Activated B cell treated with CpG ODN at 0.5 μM for 24 hours (primary cell): ENCODE data around the gene EIF5A. TPM values are rescaled to one million over a fixed set of nuclear protein-coding genes. Genes with fewer than 3 reads are reported as not detected.
A peak's percentile ranks its signal among the peaks of the same experiment; 100 is the strongest.

Experiments used
- ATAC-seq: fragments of 200-7000 bp; cut with Tn5 transposase; one replicate; pipeline ENCODE4 v1.10.0; 2021; ENCODE audit warnings: low read depth, mild to moderate bottlenecking, moderate library complexity
- CTCF ChIA-PET: fragments of 350-600 bp; sonication (Branson Sonifier 250); formaldehyde crosslinking; loops from one replicate; lab custom pipeline; 2021; ENCODE audit warnings: antibody characterized with exemption; lab: Charles Lee
- POLR2A ChIA-PET: fragments of 350-600 bp; sonication (Branson Sonifier 250); formaldehyde crosslinking; loops from one replicate; lab custom pipeline; 2021; ENCODE audit warnings: antibody characterized with exemption; lab: Charles Lee
- DNase-seq: peaks from one replicate; pipeline ENCODE4 v3.0.0; 2022
- H3K27ac Mint-ChIP-seq: one replicate; pipeline ENCODE4 v1.8.0; 2020; ENCODE audit warnings: mixed read lengths
- H3K27me3 Mint-ChIP-seq: one replicate; pipeline ENCODE4 v1.8.0; 2021; ENCODE audit warnings: mixed read lengths
- H3K36me3 Mint-ChIP-seq: one replicate; pipeline ENCODE4 v1.8.0; 2021; ENCODE audit warnings: low read depth, mixed read lengths
- H3K4me1 Mint-ChIP-seq: one replicate; pipeline ENCODE4 v1.8.0; 2021; ENCODE audit warnings: mixed read lengths
- H3K4me3 Mint-ChIP-seq: one replicate; pipeline ENCODE4 v1.8.0; 2020; ENCODE audit warnings: mild to moderate bottlenecking, mixed read lengths
- H3K9me3 Mint-ChIP-seq: one replicate; pipeline ENCODE4 v1.8.0; 2020; ENCODE audit warnings: mixed read lengths
- CTCF ChIP-seq: fragments of 200-600 bp; IDR thresholded peaks from one replicate; pipeline ENCODE4 v1.8.0; 2022; ENCODE audit warnings: antibody characterized with exemption, mild to moderate bottlenecking
- intact Hi-C: fragments of 100-400 bp; cut with micrococcal nuclease; formaldehyde crosslinking; loops from one replicate; pipeline ENCODE4 v1.15.1; 2024
- total RNA-seq: library from RNA; stranded (reverse); gene quantifications from 2 replicates; pipeline ENCODE4 v1.2.3, GENCODE V29; 2022

Gene EIF5A
- total RNA-seq, 1 donor from 2014 or later: 656 TPM

GRCh38 chr17:7293816-7294613 is 13.4 kb upstream of the EIF5A start:
- Mint-ChIP-seq H3K27me3 (peaks cover 25% of the 10 kb centered on the region), H3K4me3 (peak overlapping the region; percentile 57), H3K36me3 (no peaks in the 10 kb centered on the region), H3K27ac (no peak overlapping the region), H3K9me3 (no peaks in the 10 kb centered on the region), H3K4me1 (peaks cover 24% of the 10 kb centered on the region)
- DNase-seq (no peak), ATAC-seq (no peak)
- no peak for TF ChIP-seq CTCF
- CTCF ChIA-PET: no interaction called here
- POLR2A ChIA-PET: interaction anchor here (1.0 to 1.4 kb wide), 3 partner anchors 20 to 36 kb away, joined by 3 to 4 read pairs (median 4); partner anchors contain the start of gene NEURL4
- intact Hi-C loops: no loop called here

GRCh38 chr17:7294614-7295153 is 12.7 kb upstream of the EIF5A start, which contains the start of gene YBX2:
TSS of gene YBX2 (minus strand) at chr17:7294639. CDS start at chr17:7294500, 139 bp downstream.
- ChIA-PET CTCF (no interaction called here), POLR2A (no interaction called here)
- DNase-seq (peak; percentile 64), ATAC-seq (peak; percentile 76)
- peaks cover 24% of the 10 kb centered on the region for H3K4me1 Mint-ChIP-seq
- peaks cover 25% of the 10 kb centered on the region for H3K27me3 Mint-ChIP-seq
- TF ChIP-seq CTCF: no peak
- peak within 1 kb of the TSS; percentile 70 for H3K4me3 Mint-ChIP-seq
- H3K9me3 Mint-ChIP-seq: no peaks in the 10 kb centered on the region
- intact Hi-C loops: loop anchor here (5.0 kb wide), 1 partner anchor 32 kb away; the partner anchor contains the start of gene CLDN7
- no peaks in the 10 kb centered on the region for H3K36me3 Mint-ChIP-seq
- H3K27ac Mint-ChIP-seq: no peak within 1 kb of the TSS

- ChIA-PET POLR2A (interaction anchor here (1.0 to 2.2 kb wide), 11 partner anchors 10 to 392 kb away, joined by 3 to 14 read pairs (median 5); partner anchors contain the start of genes ACAP1, EIF5A, SLC16A13 and SLC2A4), CTCF (interaction anchor here (0.6 to 3.5 kb wide), 21 partner anchors 8 to 294 kb away, joined by 3 to 38 read pairs (median 6); partner anchors contain the start of genes ACADVL, ACAP1, DLG4 and GPS2)
- no peaks in the 10 kb centered on the region for H3K9me3 Mint-ChIP-seq
- H3K27ac Mint-ChIP-seq: no peak overlapping the region
- H3K36me3 Mint-ChIP-seq: no peaks in the 10 kb centered on the region
- TF ChIP-seq CTCF: no peak
- H3K4me1 Mint-ChIP-seq: peaks cover 24% of the 10 kb centered on the region
- H3K4me3 Mint-ChIP-seq: peak overlapping the region; percentile 70
- DNase-seq: no peak
- no peak for ATAC-seq
- peaks cover 20% of the 10 kb centered on the region for H3K27me3 Mint-ChIP-seq
- intact Hi-C loops: loop anchor here (1.0 to 5.0 kb wide), 5 partner anchors 15 to 249 kb away; partner anchors contain the start of gene CLDN7
Observed at GRCh38 chr17:7295230-7296180, 11.9 kb upstream of the EIF5A start.

- H3K4me1 Mint-ChIP-seq: peaks cover 24% of the 10 kb centered on the region
- intact Hi-C loops: loop anchor here (1.0 to 5.0 kb wide), 5 partner anchors 16 to 250 kb away; partner anchors contain the start of gene CLDN7
- CTCF ChIA-PET: interaction anchor here (0.6 to 3.5 kb wide), 24 partner anchors 9 to 293 kb away, joined by 3 to 38 read pairs (median 6); partner anchors contain the start of genes ACADVL, ACAP1, DLG4 and GPS2
- TF ChIP-seq CTCF: peak; percentile 29
- DNase-seq (peak; percentile 75), ATAC-seq (peak; percentile 49)
- H3K4me3 Mint-ChIP-seq: peak overlapping the region; percentile 32
- peaks cover 18% of the 10 kb centered on the region for H3K27me3 Mint-ChIP-seq
- POLR2A ChIA-PET: interaction anchor here (0.6 to 2.2 kb wide), 19 partner anchors 9 to 391 kb away, joined by 3 to 14 read pairs (median 4); partner anchors contain the start of genes ACAP1, EIF5A, GABARAP and GPS2
- H3K36me3 Mint-ChIP-seq: no peaks in the 10 kb centered on the region
- no peaks in the 10 kb centered on the region for H3K9me3 Mint-ChIP-seq
- no peak overlapping the region for H3K27ac Mint-ChIP-seq
Observed at GRCh38 chr17:7296189-7296861, 11.1 kb upstream of the EIF5A start.
